Kidney (tissue), 2 donors: ENCODE results near the gene VTI1B. TPM values are rescaled to one million over a fixed set of nuclear protein-coding genes. Genes with fewer than 3 reads are reported as not detected.

ENCODE experiments used
- polyA plus RNA-seq: library from polyadenylated mRNA; stranded (reverse); fragments of 350-450 nt; fragmentation: Illumina TruSeq; extraction: RNeasy Lipid Tissue Mini Kit (QIAGEN cat#74804); gene quantifications from one replicate; pipeline ENCODE4 v1.2.3, GENCODE V29; 2014; ENCODE audit warnings: low read depth, low replicate concordance; ENCODE audit not compliant: insufficient read depth
- total RNA-seq: library from RNA; stranded (reverse); fragmentation: NEBNext Ultra II Directional; extraction: Animal tissue kit (Norgen Biotek cat#: 25700); gene quantifications from one replicate; pipeline ENCODE4 v1.2.1, GENCODE V29; 2021
- donor health status: DM: yes; HTN: yes; CAD: no.

Gene VTI1B
- total and polyA plus RNA-seq, 2 donors from 2014 or later, result 110 to 211 TPM

Other genes starting within 250 kb of the VTI1B start
- 7.8 TPM for gene TMEM229B, start 185.9 kb downstream of the VTI1B start, total RNA-seq
- gene TMEM229B, start 185.9 kb downstream of the VTI1B start, polyA plus RNA-seq, result 3.1 TPM
- gene PLEKHH1, start 141.3 kb downstream of the VTI1B start, total RNA-seq, result 26.2 TPM
- 9.1 TPM for gene PLEKHH1, start 141.3 kb downstream of the VTI1B start, polyA plus RNA-seq
- gene PIGH, start 74.4 kb downstream of the VTI1B start, total RNA-seq, result 31.7 TPM
- 44.9 TPM for gene PIGH, start 74.4 kb downstream of the VTI1B start, polyA plus RNA-seq
- 19.2 TPM for gene ARG2, start 54.7 kb downstream of the VTI1B start, total RNA-seq
- 77.0 TPM for gene ARG2, start 54.7 kb downstream of the VTI1B start, polyA plus RNA-seq
- 66.9 TPM for gene RDH11, start 21.1 kb upstream of the VTI1B start, total RNA-seq
- 124 TPM for gene RDH11, start 21.1 kb upstream of the VTI1B start, polyA plus RNA-seq
- gene RDH12, start 27.3 kb upstream of the VTI1B start, total RNA-seq, result 0.22 TPM
- 10.0 TPM for gene RDH12, start 27.3 kb upstream of the VTI1B start, polyA plus RNA-seq
- gene ZFYVE26, start 142.0 kb upstream of the VTI1B start, total RNA-seq, result 25.3 TPM
- 4.2 TPM for gene ZFYVE26, start 142.0 kb upstream of the VTI1B start, polyA plus RNA-seq
- gene RAD51B, start 145.1 kb upstream of the VTI1B start, total RNA-seq, result 18.0 TPM
- 6.9 TPM for gene RAD51B, start 145.1 kb upstream of the VTI1B start, polyA plus RNA-seq